K562 (cell line): ENCODE results near the gene CFD. TPM values are rescaled to one million over a fixed set of nuclear protein-coding genes. Genes with fewer than 3 reads are reported as not detected.
A peak's percentile ranks its signal among the peaks of the same experiment; 100 is the strongest.

ENCODE experiments used
- EHMT2 ChIP-seq: fragments of 450-650 bp; IDR thresholded peaks from 2 replicates; pipeline ENCODE4 v1.6.1; 2018; ENCODE audit warnings: antibody characterized with exemption
- HDGF ChIP-seq: fragments of 450-650 bp; IDR thresholded peaks from 2 replicates; pipeline ENCODE4 v1.6.1; 2016
- KDM2B ChIP-seq: fragments of 250-450 bp; sonication (Bioruptor Pico); IDR thresholded peaks from 2 replicates; pipeline ENCODE4 v1.8.0; 2021; ENCODE audit warnings: mild to moderate bottlenecking, moderate library complexity
- MECOM ChIP-seq: fragments of 250-450 bp; sonication (Bioruptor Pico); IDR thresholded peaks from 2 replicates; pipeline ENCODE4 v1.8.0; 2022; ENCODE audit warnings: inconsistent platforms
- POLR2A ChIP-seq: fragments of 450-650 bp; conservative IDR thresholded peaks from 2 replicates; pipeline ENCODE4 v1.6.1; 2016
- SRSF9 ChIP-seq: fragments of 200-400 bp; formaldehyde crosslinking; IDR thresholded peaks from 2 replicates; pipeline ENCODE4 v1.6.1; 2017; ENCODE audit warnings: low read depth, low read length, borderline replicate concordance
- ZEB2 ChIP-seq: fragments of 450-650 bp; IDR thresholded peaks from 2 replicates; pipeline ENCODE4 v1.6.1; 2016
- ZNF407 ChIP-seq: fragments of 450-650 bp; IDR thresholded peaks from 2 replicates; pipeline ENCODE4 v1.6.1; 2016; ENCODE audit warnings: low read depth
- polyA plus RNA-seq, 8 experiments: library from polyadenylated mRNA; depleted of rRNA in 4 of 8; stranded (reverse) in 5 of 8; unstranded in 3 of 8; fragments of >200 nt; fragmentation: Nextera tagmentation in 2 of 8; fragmentation: Illumina TruSeq in 1 of 8; extraction: Ambion mirVana in 2 of 8; extraction: Trizol in 1 of 8; gene quantifications; 2 replicates each; pipeline versions ENCODE4 v1.2.1 to v1.2.3, GENCODE V29; 2011 to 2014; ENCODE audit warnings: inconsistent platforms in 1 of 8, missing spikeins in 1 of 8
- total RNA-seq, 7 experiments: library from RNA; depleted of rRNA in 6 of 7; stranded (reverse); fragments of >200 nt in 6 of 7; fragmentation: Illumina TruSeq in 2 of 7; extraction: Trizol in 2 of 7; gene quantifications; 2 replicates each; pipeline versions ENCODE4 v1.2.1 to v1.2.3, GENCODE V29; 2011 to 2021; ENCODE audit warnings: low replicate concordance in 1 of 7
- TF ChIP-seq, protein P1 (sequence below): fragments of 150-350 bp; IDR thresholded peaks from 2 replicates; pipeline ENCODE4 v1.6.1; 2014; ENCODE audit warnings: low read depth, mild to moderate bottlenecking, low read length, borderline replicate concordance
- TF ChIP-seq, protein P2 (sequence below): fragments of 200-800 bp; sonication (Bioruptor generic); IDR thresholded peaks from 2 replicates; pipeline ENCODE4 v1.6.1; 2016; ENCODE audit warnings: missing genetic modification characterization, missing compliant biosample characterization

Gene CFD
- total and polyA plus RNA-seq, 9 of the 15 experiments (the other 6 are each of a cell fraction or from before 2014, with no cell fraction given), result 0.52 to 59.4 (median 7.6) TPM

DNA sequence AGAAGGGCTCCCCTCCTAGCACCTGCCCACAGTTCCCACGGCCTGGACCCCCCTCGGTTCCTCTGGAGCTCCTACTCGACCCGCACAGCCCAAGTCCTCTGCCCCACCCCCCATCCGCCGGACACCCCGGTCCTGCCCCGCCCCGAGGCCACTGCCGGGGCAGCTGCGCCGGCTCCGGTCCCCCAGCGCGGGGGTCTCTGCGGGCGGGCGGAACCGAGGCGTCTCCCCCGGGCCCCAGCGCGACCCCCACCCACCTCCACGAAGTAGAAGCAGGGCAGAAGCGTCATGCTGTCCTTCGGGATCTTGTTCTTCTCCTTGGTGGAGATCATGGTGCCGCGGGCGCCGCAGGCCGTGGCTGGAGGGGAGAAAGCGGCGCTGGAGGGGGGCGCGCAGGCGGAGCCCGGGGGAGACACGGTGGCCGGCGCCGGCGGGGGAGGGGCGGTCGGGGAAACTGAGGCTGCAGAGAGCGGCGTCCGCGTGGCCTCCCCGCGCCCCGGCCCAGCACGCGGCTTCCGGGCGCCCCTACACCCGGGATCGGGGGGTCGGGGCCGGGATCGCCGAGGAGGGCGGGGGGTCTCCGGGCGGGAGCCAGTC, 38.1 kb upstream of the CFD start (continued):
- TF ChIP-seq ZNF407 (no peak), SRSF9 (no peak), HDGF (no peak), ZEB2 (no peak), EHMT2 (no peak), MECOM (CRISPR knock-in tag) (no peak), KDM2B (no peak), POLR2A (peak; percentile 55)
- TF ChIP-seq, protein P1, sequence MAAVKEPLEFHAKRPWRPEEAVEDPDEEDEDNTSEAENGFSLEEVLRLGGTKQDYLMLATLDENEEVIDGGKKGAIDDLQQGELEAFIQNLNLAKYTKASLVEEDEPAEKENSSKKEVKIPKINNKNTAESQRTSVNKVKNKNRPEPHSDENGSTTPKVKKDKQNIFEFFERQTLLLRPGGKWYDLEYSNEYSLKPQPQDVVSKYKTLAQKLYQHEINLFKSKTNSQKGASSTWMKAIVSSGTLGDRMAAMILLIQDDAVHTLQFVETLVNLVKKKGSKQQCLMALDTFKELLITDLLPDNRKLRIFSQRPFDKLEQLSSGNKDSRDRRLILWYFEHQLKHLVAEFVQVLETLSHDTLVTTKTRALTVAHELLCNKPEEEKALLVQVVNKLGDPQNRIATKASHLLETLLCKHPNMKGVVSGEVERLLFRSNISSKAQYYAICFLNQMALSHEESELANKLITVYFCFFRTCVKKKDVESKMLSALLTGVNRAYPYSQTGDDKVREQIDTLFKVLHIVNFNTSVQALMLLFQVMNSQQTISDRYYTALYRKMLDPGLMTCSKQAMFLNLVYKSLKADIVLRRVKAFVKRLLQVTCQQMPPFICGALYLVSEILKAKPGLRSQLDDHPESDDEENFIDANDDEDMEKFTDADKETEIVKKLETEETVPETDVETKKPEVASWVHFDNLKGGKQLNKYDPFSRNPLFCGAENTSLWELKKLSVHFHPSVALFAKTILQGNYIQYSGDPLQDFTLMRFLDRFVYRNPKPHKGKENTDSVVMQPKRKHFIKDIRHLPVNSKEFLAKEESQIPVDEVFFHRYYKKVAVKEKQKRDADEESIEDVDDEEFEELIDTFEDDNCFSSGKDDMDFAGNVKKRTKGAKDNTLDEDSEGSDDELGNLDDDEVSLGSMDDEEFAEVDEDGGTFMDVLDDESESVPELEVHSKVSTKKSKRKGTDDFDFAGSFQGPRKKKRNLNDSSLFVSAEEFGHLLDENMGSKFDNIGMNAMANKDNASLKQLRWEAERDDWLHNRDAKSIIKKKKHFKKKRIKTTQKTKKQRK, result no peak
- TF ChIP-seq, protein P2, sequence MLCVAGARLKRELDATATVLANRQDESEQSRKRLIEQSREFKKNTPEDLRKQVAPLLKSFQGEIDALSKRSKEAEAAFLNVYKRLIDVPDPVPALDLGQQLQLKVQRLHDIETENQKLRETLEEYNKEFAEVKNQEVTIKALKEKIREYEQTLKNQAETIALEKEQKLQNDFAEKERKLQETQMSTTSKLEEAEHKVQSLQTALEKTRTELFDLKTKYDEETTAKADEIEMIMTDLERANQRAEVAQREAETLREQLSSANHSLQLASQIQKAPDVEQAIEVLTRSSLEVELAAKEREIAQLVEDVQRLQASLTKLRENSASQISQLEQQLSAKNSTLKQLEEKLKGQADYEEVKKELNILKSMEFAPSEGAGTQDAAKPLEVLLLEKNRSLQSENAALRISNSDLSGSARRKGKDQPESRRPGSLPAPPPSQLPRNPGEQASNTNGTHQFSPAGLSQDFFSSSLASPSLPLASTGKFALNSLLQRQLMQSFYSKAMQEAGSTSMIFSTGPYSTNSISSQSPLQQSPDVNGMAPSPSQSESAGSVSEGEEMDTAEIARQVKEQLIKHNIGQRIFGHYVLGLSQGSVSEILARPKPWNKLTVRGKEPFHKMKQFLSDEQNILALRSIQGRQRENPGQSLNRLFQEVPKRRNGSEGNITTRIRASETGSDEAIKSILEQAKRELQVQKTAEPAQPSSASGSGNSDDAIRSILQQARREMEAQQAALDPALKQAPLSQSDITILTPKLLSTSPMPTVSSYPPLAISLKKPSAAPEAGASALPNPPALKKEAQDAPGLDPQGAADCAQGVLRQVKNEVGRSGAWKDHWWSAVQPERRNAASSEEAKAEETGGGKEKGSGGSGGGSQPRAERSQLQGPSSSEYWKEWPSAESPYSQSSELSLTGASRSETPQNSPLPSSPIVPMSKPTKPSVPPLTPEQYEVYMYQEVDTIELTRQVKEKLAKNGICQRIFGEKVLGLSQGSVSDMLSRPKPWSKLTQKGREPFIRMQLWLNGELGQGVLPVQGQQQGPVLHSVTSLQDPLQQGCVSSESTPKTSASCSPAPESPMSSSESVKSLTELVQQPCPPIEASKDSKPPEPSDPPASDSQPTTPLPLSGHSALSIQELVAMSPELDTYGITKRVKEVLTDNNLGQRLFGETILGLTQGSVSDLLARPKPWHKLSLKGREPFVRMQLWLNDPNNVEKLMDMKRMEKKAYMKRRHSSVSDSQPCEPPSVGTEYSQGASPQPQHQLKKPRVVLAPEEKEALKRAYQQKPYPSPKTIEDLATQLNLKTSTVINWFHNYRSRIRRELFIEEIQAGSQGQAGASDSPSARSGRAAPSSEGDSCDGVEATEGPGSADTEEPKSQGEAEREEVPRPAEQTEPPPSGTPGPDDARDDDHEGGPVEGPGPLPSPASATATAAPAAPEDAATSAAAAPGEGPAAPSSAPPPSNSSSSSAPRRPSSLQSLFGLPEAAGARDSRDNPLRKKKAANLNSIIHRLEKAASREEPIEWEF (CRISPR knock-in tag), result no peak
